K562 (cell line): ENCODE data around the gene PTPN14. TPM values are rescaled to one million over a fixed set of nuclear protein-coding genes. Genes with fewer than 3 reads are reported as not detected.

Experiments used
- ATAC-seq: fragments of 200-7000 bp; cut with Tn5 transposase; 3 replicates; pipeline ENCODE4 v1.9.1; 2020; ENCODE audit warnings: moderate library complexity
- BruUV-seq: library from RNA; stranded (reverse); fragments of 400-500 nt; replicated peaks from 2 replicates; lab custom pipeline; 2021; lab: Mats Ljungman, UMichigan
- CTCF ChIA-PET: fragments of 300-600 bp; formaldehyde crosslinking; extraction: SDS; loops from one replicate; lab custom pipeline; 2021; ENCODE audit warnings: low intra/inter-chr PET ratio; lab: Yijun Ruan, JAX
- POLR2A ChIA-PET: fragments of 300-600, 350-650 bp; sonication (Branson Sonifier 250); formaldehyde crosslinking; extraction: SDS; loops from one replicate; lab custom pipeline; 2021; ENCODE audit warnings: antibody characterized with exemption, inconsistent platforms; lab: Yijun Ruan, JAX
- DNase-seq, 4 experiments: peaks; one replicate each; pipeline versions ENCODE4 v3.0.0 to v3.0.0-alpha.2; 2011 to 2018; ENCODE audit warnings: low spot score in 3 of 4, mixed read lengths in 3 of 4; ENCODE audit errors: extremely low read depth in 1 of 4
- FAIRE-seq: peaks from 2 replicates; lab custom pipeline; 2011; peaks lifted over from hg19 to GRCh38; lab: Jason Lieb, UNC
- H2AFZ ChIP-seq: 2 replicates; pipeline ENCODE4 v1.6.0; 2011; ENCODE audit warnings: low read depth, low read length, control low read depth, inconsistent platforms
- H3K27ac ChIP-seq: fragments of 200-600 bp; 3 replicates; pipeline ENCODE4 v1.8.0; 2011; ENCODE audit warnings: low read depth, mild to moderate bottlenecking, control low read depth, inconsistent platforms, low read length, moderate library complexity, mixed read lengths; ENCODE audit errors: extremely low read depth
- H3K27me3 ChIP-seq, 2 experiments: fragments of 300-600 bp in 1 of 2; 2 replicates in 1 of 2; 3 replicates in 1 of 2; pipeline versions ENCODE4 v1.6.0 to v1.8.0; 2011; ENCODE audit warnings: inconsistent platforms in 2 of 2, low read length in 2 of 2, mild to moderate bottlenecking in 1 of 2, mixed read lengths in 1 of 2, moderate library complexity in 1 of 2; ENCODE audit not compliant: control insufficient read depth in 2 of 2, insufficient read depth in 2 of 2
- H3K36me3 ChIP-seq: fragments of 300-600 bp; 3 replicates; pipeline ENCODE4 v1.8.0; 2011; ENCODE audit warnings: mild to moderate bottlenecking, low read length, inconsistent platforms; ENCODE audit not compliant: control insufficient read depth, insufficient read depth
- H3K4me1 ChIP-seq, 2 experiments: fragments of 200-600 bp in 1 of 2; replicated peaks in 1 of 2; 2 replicates in 1 of 2; 3 replicates in 1 of 2; pipeline versions ENCODE4 v1.5.1 to v1.8.0; 2011; ENCODE audit warnings: inconsistent platforms in 2 of 2, low read length in 2 of 2, mild to moderate bottlenecking in 1 of 2, mixed read lengths in 1 of 2, moderate library complexity in 1 of 2; ENCODE audit not compliant: control insufficient read depth in 2 of 2, insufficient read depth in 2 of 2
- H3K4me2 ChIP-seq: 2 replicates; pipeline ENCODE4 v1.6.1; 2011; ENCODE audit warnings: low read length, control low read depth, inconsistent platforms, mixed read lengths; ENCODE audit not compliant: insufficient read depth
- H3K4me3 ChIP-seq: fragments of 200-600 bp; sonication (generic), shearing (Covaris generic); 2 replicates; pipeline ENCODE4 v1.5.1; 2016; ENCODE audit warnings: control low read depth, inconsistent platforms
- H3K79me2 ChIP-seq: fragments of 200-600 bp; 3 replicates; pipeline ENCODE4 v1.8.0; 2011; ENCODE audit warnings: low read length, inconsistent platforms; ENCODE audit not compliant: control insufficient read depth, insufficient read depth
- H3K9ac ChIP-seq, 2 experiments: 2 replicates each; pipeline versions ENCODE4 v1.6.0 to v1.6.1; 2011; ENCODE audit warnings: low read depth in 2 of 2, low read length in 2 of 2, control low read depth in 1 of 2, inconsistent platforms in 1 of 2, mild to moderate bottlenecking in 1 of 2, mixed read lengths in 1 of 2; ENCODE audit not compliant: insufficient read depth in 1 of 2
- H3K9me1 ChIP-seq: one replicate; pipeline ENCODE4 v1.6.0; 2011; ENCODE audit warnings: inconsistent platforms, mild to moderate bottlenecking, low read length, moderate library complexity; ENCODE audit not compliant: control insufficient read depth, insufficient read depth
- H3K9me3 ChIP-seq: replicated peaks from 2 replicates; pipeline ENCODE4 v1.5.1; 2011; ENCODE audit warnings: low read depth, low read length, inconsistent platforms; ENCODE audit not compliant: control insufficient read depth, insufficient read depth
- H4K20me1 ChIP-seq: replicated peaks from 2 replicates; pipeline ENCODE4 v1.6.1; 2011; ENCODE audit warnings: low read length, inconsistent platforms, mixed read lengths; ENCODE audit not compliant: control insufficient read depth, insufficient read depth
- ARID1B ChIP-seq: fragments of 450-650 bp; IDR thresholded peaks from 2 replicates; pipeline ENCODE4 v1.6.1; 2016; ENCODE audit warnings: antibody characterized with exemption, mild to moderate bottlenecking, inconsistent platforms
- C11orf30 ChIP-seq: fragments of 450-650 bp; IDR thresholded peaks from 2 replicates; pipeline ENCODE4 v1.6.1; 2016; ENCODE audit warnings: low read depth, mild to moderate bottlenecking
- CAMTA2 ChIP-seq: fragments of 250-450 bp; sonication (Bioruptor Pico); conservative IDR thresholded peaks from 2 replicates; pipeline ENCODE4 v1.5.1; 2022
- E2F3 ChIP-seq: fragments of 250-450 bp; sonication (Bioruptor Pico); IDR thresholded peaks from 2 replicates; pipeline ENCODE4 v1.4.0; 2020; ENCODE audit warnings: mild to moderate bottlenecking
- ELF1 ChIP-seq: fragments of 200-800 bp; sonication (Bioruptor generic); IDR thresholded peaks from 2 replicates; pipeline ENCODE4 v1.6.1; 2016; ENCODE audit warnings: missing genetic modification characterization, missing compliant biosample characterization
- FOXA3 ChIP-seq, 2 experiments: fragments of 450-650 bp in 1 of 2; sonication (generic) in 1 of 2; formaldehyde crosslinking; IDR thresholded peaks in 1 of 2; conservative IDR thresholded peaks in 1 of 2; 2 replicates each; pipeline versions ENCODE4 v1.4.0 to v1.8.0; 2020 to 2022; ENCODE audit warnings: mild to moderate bottlenecking in 2 of 2, missing genetic modification reagents in 1 of 2
- GTF2E2 ChIP-seq: fragments of 200-800 bp; sonication (Bioruptor generic); IDR thresholded peaks from 2 replicates; pipeline ENCODE4 v1.6.1; 2016; ENCODE audit warnings: missing genetic modification characterization, missing compliant biosample characterization
- POLR3A ChIP-seq: IDR thresholded peaks from 2 replicates; pipeline ENCODE4 v1.6.1; 2011; ENCODE audit warnings: borderline replicate concordance, mild to moderate bottlenecking, moderate library complexity; ENCODE audit not compliant: insufficient read length, insufficient read depth; ENCODE audit errors: extremely low read depth
- RNF2 ChIP-seq: sonication (generic); IDR thresholded peaks from 2 replicates; pipeline ENCODE4 v1.6.1; 2016
- ZEB2 ChIP-seq: fragments of 450-650 bp; IDR thresholded peaks from 2 replicates; pipeline ENCODE4 v1.6.1; 2016
- ZNF124 ChIP-seq: sonication (generic); formaldehyde crosslinking; IDR thresholded peaks from 2 replicates; pipeline ENCODE4 v1.8.1; 2022; ENCODE audit warnings: missing genetic modification reagents
- ZNF133 ChIP-seq: fragments of 250-450 bp; sonication (Bioruptor Pico); IDR thresholded peaks from 2 replicates; pipeline ENCODE4 v1.4.0; 2020; ENCODE audit warnings: mild to moderate bottlenecking
- ZNF589 ChIP-seq: fragments of 200-800 bp; sonication (Bioruptor generic); IDR thresholded peaks from 2 replicates; pipeline ENCODE4 v1.6.1; 2016; ENCODE audit warnings: low read depth, missing genetic modification characterization, missing compliant biosample characterization
- ZNF830 ChIP-seq: fragments of 250-450 bp; sonication (Bioruptor Pico); IDR thresholded peaks from 2 replicates; pipeline ENCODE4 v1.5.0; 2021; ENCODE audit warnings: mild to moderate bottlenecking
- WGBS: fragments of 100-300 bp; shearing (Covaris generic); methylation state at CpG from one replicate; pipeline ENCODE4 v1.1.6; 2016; ENCODE audit warnings: low coverage, mixed read lengths; ENCODE audit not compliant: insufficient coverage; ENCODE audit errors: missing lambda C conversion rate; 5-methylcytosine and 5-hydroxymethylcytosine counted together
- in situ Hi-C: fragments of 300-500 bp; cut with MboI; formaldehyde crosslinking; loops from 4 replicates; pipeline ENCODE4 v1.15.0; 2018; ENCODE audit warnings: inconsistent platforms, mixed read lengths
- intact Hi-C: fragments of 100-400 bp; cut with micrococcal nuclease; formaldehyde crosslinking; loops from 2 replicates; pipeline ENCODE4 v1.14.2; 2022
- polyA plus RNA-seq, 8 experiments: library from polyadenylated mRNA; depleted of rRNA in 4 of 8; stranded (reverse) in 5 of 8; unstranded in 3 of 8; fragments of >200 nt; fragmentation: Nextera tagmentation in 2 of 8; fragmentation: Illumina TruSeq in 1 of 8; extraction: Ambion mirVana in 2 of 8; extraction: Trizol in 1 of 8; gene quantifications; 2 replicates each; pipeline versions ENCODE4 v1.2.1 to v1.2.3, GENCODE V29; 2011 to 2014; ENCODE audit warnings: inconsistent platforms in 1 of 8, missing spikeins in 1 of 8
- total RNA-seq, 7 experiments: library from RNA; depleted of rRNA in 6 of 7; stranded (reverse); fragments of >200 nt in 6 of 7; fragmentation: Illumina TruSeq in 2 of 7; extraction: Trizol in 2 of 7; gene quantifications; 2 replicates each; pipeline versions ENCODE4 v1.2.1 to v1.2.3, GENCODE V29; 2011 to 2021; ENCODE audit warnings: low replicate concordance in 1 of 7
- TF ChIP-seq, protein P1 (sequence below), 2 experiments: fragments of 450-650 bp in 1 of 2; sonication (generic) in 1 of 2; formaldehyde crosslinking in 1 of 2; IDR thresholded peaks in 1 of 2; conservative IDR thresholded peaks in 1 of 2; 2 replicates each; pipeline versions ENCODE4 v1.6.1 to v1.8.1; 2016 to 2023; ENCODE audit warnings: mild to moderate bottlenecking in 2 of 2, moderate library complexity in 2 of 2, inconsistent platforms in 1 of 2, missing genetic modification reagents in 1 of 2
- TF ChIP-seq, protein P2 (sequence below): sonication (generic); formaldehyde crosslinking; IDR thresholded peaks from 2 replicates; pipeline ENCODE4 v1.4.0; 2020; ENCODE audit warnings: mild to moderate bottlenecking, missing genetic modification reagents
- TF ChIP-seq, protein P3 (sequence below): sonication (generic); formaldehyde crosslinking; IDR thresholded peaks from 2 replicates; pipeline ENCODE4 v1.8.0; 2022; ENCODE audit warnings: mild to moderate bottlenecking, low read depth, missing genetic modification reagents
- TF ChIP-seq, protein P4 (sequence below): sonication (generic); formaldehyde crosslinking; IDR thresholded peaks from 2 replicates; pipeline ENCODE4 v1.8.1; 2022; ENCODE audit warnings: missing genetic modification reagents

PTPN14 gene
- total and polyA plus RNA-seq, 9 of the 15 experiments (the other 6 are each of a cell fraction or from before 2014, with no cell fraction given) = 0.01 to 0.29 (median 0.04) TPM; not detected in 6

DNA sequence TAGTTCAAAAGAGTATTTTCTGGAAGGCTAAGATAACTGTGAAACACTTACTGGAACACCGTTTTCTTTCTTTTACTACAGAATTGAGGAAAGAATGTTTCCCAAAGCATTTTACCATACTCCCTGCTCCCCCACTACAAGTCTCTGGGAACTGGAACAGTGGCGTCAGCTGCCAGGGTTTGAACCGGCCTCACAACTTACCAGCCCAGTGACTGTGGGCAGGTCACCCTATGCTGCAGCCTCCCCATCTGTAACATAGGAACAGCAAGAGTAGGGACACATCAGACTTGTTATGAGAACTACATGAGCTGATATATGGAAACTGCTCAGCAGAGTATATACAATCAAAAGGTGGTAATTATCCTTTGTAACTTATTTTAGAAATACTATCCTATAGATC is 91.5 kb downstream of the PTPN14 start (continued):
- TF ChIP-seq, protein P1, sequence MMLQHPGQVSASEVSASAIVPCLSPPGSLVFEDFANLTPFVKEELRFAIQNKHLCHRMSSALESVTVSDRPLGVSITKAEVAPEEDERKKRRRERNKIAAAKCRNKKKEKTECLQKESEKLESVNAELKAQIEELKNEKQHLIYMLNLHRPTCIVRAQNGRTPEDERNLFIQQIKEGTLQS (IDR thresholded peaks at IDR 0.05) = no peak
- TF ChIP-seq, protein P1 (CRISPR knock-in tag; conservative IDR thresholded peaks at IDR 0.05) = no peak
- TF ChIP-seq ZEB2 (no peak), GTF2E2 (tag) (no peak), ZNF589 (CRISPR knock-in tag) (no peak), ZNF830 (CRISPR knock-in tag) (no peak), ZNF124 (CRISPR knock-in tag) (no peak)

DNA sequence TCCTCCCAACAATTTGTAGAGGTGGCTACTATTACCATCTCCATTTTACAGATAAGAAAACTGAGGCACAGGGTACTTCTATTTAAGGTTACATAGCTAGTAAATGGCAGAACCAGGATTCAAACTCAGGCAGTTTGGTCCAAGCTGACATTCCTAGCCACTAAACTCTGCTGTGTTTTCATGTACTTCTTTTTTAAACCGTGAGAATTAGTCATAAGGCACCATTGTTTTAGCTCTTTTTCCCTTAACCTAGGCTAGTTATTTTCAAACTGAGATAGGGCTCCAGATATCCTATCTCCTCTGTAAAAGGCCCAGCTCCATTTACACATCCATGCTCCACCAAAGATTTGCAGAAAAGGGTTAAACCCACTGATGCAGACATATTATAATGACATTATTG is 92.9 kb downstream of the PTPN14 start:
- Histone ChIP-seq H3K4me2 (no peak overlapping the region), H2AFZ (no peak overlapping the region), H3K79me2 (no peaks in the 10 kb centered on the region), H3K9me3 (no peaks in the 10 kb centered on the region), H3K4me1 (no peaks in the 10 kb centered on the region), H3K9ac (no peak overlapping the region), H3K27ac (no peak overlapping the region), H3K4me3 (no peak overlapping the region), H3K9me1 (no peaks in the 10 kb centered on the region), H3K36me3 (no peaks in the 10 kb centered on the region), H4K20me1 (no peaks in the 10 kb centered on the region), H3K27me3 (0 out of 5 replicates have a peak, but pooled peaks cover 0 to 2% of the 10 kb centered on the region in 2 experiments)
- intact Hi-C loops (no loop called here), in situ Hi-C loops (no loop called here)
- FAIRE-seq = no peak
- WGBS = 0% methylated on average over 1 of the region's 1 CpG
- POLR2A ChIA-PET = interaction anchor here (0.6 to 1.1 kb wide), 2 partner anchors 12 to 1370 kb away, joined by 3 to 4 read pairs; no protein-coding TSS in a partner anchor
- CTCF ChIA-PET = no interaction called here
- DNase-seq = no peak
- ATAC-seq = no peak
- no TSS peak for BruUV-seq
- TF ChIP-seq ARID1B (no peak), ZNF133 (CRISPR knock-in tag) (no peak), CAMTA2 (CRISPR knock-in tag) (no peak), POLR3A (no peak), FOXA3 (CRISPR knock-in tag; conservative IDR thresholded peaks at IDR 0.05 in 1 of 2, IDR thresholded peaks at IDR 0.05 in 1 of 2) (no peak), E2F3 (CRISPR knock-in tag) (no peak), ELF1 (tag) (no peak), C11orf30 (no peak), RNF2 (no peak)
- TF ChIP-seq, protein P2, sequence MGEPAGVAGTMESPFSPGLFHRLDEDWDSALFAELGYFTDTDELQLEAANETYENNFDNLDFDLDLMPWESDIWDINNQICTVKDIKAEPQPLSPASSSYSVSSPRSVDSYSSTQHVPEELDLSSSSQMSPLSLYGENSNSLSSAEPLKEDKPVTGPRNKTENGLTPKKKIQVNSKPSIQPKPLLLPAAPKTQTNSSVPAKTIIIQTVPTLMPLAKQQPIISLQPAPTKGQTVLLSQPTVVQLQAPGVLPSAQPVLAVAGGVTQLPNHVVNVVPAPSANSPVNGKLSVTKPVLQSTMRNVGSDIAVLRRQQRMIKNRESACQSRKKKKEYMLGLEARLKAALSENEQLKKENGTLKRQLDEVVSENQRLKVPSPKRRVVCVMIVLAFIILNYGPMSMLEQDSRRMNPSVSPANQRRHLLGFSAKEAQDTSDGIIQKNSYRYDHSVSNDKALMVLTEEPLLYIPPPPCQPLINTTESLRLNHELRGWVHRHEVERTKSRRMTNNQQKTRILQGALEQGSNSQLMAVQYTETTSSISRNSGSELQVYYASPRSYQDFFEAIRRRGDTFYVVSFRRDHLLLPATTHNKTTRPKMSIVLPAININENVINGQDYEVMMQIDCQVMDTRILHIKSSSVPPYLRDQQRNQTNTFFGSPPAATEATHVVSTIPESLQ (CRISPR knock-in tag) = no peak
- TF ChIP-seq, protein P3, sequence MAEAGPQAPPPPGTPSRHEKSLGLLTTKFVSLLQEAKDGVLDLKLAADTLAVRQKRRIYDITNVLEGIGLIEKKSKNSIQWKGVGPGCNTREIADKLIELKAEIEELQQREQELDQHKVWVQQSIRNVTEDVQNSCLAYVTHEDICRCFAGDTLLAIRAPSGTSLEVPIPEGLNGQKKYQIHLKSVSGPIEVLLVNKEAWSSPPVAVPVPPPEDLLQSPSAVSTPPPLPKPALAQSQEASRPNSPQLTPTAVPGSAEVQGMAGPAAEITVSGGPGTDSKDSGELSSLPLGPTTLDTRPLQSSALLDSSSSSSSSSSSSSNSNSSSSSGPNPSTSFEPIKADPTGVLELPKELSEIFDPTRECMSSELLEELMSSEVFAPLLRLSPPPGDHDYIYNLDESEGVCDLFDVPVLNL (CRISPR knock-in tag) = no peak
- TF ChIP-seq, protein P4, sequence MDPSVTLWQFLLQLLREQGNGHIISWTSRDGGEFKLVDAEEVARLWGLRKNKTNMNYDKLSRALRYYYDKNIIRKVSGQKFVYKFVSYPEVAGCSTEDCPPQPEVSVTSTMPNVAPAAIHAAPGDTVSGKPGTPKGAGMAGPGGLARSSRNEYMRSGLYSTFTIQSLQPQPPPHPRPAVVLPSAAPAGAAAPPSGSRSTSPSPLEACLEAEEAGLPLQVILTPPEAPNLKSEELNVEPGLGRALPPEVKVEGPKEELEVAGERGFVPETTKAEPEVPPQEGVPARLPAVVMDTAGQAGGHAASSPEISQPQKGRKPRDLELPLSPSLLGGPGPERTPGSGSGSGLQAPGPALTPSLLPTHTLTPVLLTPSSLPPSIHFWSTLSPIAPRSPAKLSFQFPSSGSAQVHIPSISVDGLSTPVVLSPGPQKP (CRISPR knock-in tag) = no peak
